HEK293 (cell line): ENCODE results near the gene ALDH3A1.

Experiments used
- CTCF ChIA-PET: fragments of 350-600 bp; formaldehyde crosslinking; extraction: SDS; loops from one replicate; lab custom pipeline; 2021; ENCODE audit warnings: antibody characterized with exemption; lab: Yijun Ruan, JAX
- POLR2A ChIA-PET: fragments of 300-600 bp; formaldehyde crosslinking; extraction: SDS; loops from one replicate; lab custom pipeline; 2020; ENCODE audit warnings: antibody characterized with exemption, inconsistent platforms; lab: Yijun Ruan, JAX
- H3K27ac ChIP-seq: fragments of 200-500 bp; sonication (Bioruptor generic); 2 replicates; pipeline ENCODE4 v1.5.1; 2014; ENCODE audit warnings: low read depth, low read length, control low read depth, inconsistent platforms; ENCODE audit errors: extremely low read depth
- H3K36me3 ChIP-seq, 2 experiments: fragments of 200-500 bp in 1 of 2; sonication (Bioruptor generic) in 1 of 2; 1 replicate in 1 of 2; 2 replicates in 1 of 2; pipeline ENCODE4 v1.5.1; 2014 to 2017; ENCODE audit warnings: inconsistent platforms in 2 of 2, low read length in 2 of 2; ENCODE audit not compliant: control insufficient read depth in 2 of 2, insufficient read depth in 1 of 2
- H3K4me1 ChIP-seq: fragments of 200-500 bp; sonication (Bioruptor generic); 2 replicates; pipeline ENCODE4 v1.5.1; 2014; ENCODE audit warnings: mild to moderate bottlenecking, low read length, inconsistent platforms; ENCODE audit not compliant: control insufficient read depth, insufficient read depth
- H3K4me3 ChIP-seq: 2 replicates; pipeline ENCODE4 v1.5.1; 2011; ENCODE audit warnings: low read depth, mild to moderate bottlenecking, control low read depth, low read length, moderate library complexity
- H3K9me3 ChIP-seq: fragments of 200-500 bp; sonication (Bioruptor generic); 2 replicates; pipeline ENCODE4 v1.5.1; 2014; ENCODE audit warnings: low read depth, low read length, inconsistent platforms; ENCODE audit not compliant: control insufficient read depth, insufficient read depth
- FEZF1 ChIP-seq: fragments of 450-650 bp; formaldehyde crosslinking; IDR thresholded peaks from 2 replicates; pipeline ENCODE4 v1.5.1; 2016; ENCODE audit warnings: missing biosample characterization, missing genetic modification characterization
- KLF10 ChIP-seq: fragments of 450-650 bp; IDR thresholded peaks from 2 replicates; pipeline ENCODE4 v1.5.1; 2018; ENCODE audit warnings: missing biosample characterization, mild to moderate bottlenecking, missing genetic modification characterization
- KLF8 ChIP-seq: fragments of 450-650 bp; formaldehyde crosslinking; IDR thresholded peaks from 2 replicates; pipeline ENCODE4 v1.5.1; 2016; ENCODE audit warnings: missing biosample characterization, missing genetic modification characterization
- SETDB1 ChIP-seq: IDR thresholded peaks from one replicate; pipeline ENCODE4 v1.6.1; 2017; ENCODE audit warnings: mild to moderate bottlenecking, low read length, moderate library complexity, mixed read lengths; ENCODE audit not compliant: insufficient read length
- SP3 ChIP-seq: fragments of 450-650 bp; formaldehyde crosslinking; IDR thresholded peaks from 2 replicates; pipeline ENCODE4 v1.5.1; 2016; ENCODE audit warnings: missing biosample characterization, missing genetic modification characterization
- SP7 ChIP-seq: fragments of 450-650 bp; formaldehyde crosslinking; IDR thresholded peaks from 2 replicates; pipeline ENCODE4 v1.5.1; 2016; ENCODE audit warnings: missing biosample characterization, missing genetic modification characterization
- ZFHX2 ChIP-seq: fragments of 450-650 bp; formaldehyde crosslinking; conservative IDR thresholded peaks from 2 replicates; pipeline ENCODE4 v1.5.1; 2016; ENCODE audit warnings: missing biosample characterization, missing genetic modification characterization
- ZFP69B ChIP-seq: fragments of 450-650 bp; formaldehyde crosslinking; IDR thresholded peaks from 2 replicates; pipeline ENCODE4 v1.5.1; 2016; ENCODE audit warnings: missing biosample characterization, missing genetic modification characterization
- ZNF140 ChIP-seq: fragments of 450-650 bp; formaldehyde crosslinking; IDR thresholded peaks from 2 replicates; pipeline ENCODE4 v1.5.1; 2016; ENCODE audit warnings: missing biosample characterization, missing genetic modification characterization
- ZNF157 ChIP-seq: fragments of 450-650 bp; formaldehyde crosslinking; IDR thresholded peaks from 2 replicates; pipeline ENCODE4 v1.5.1; 2016; ENCODE audit warnings: missing biosample characterization, missing genetic modification characterization
- ZNF175 ChIP-seq: fragments of 450-650 bp; formaldehyde crosslinking; IDR thresholded peaks from 2 replicates; pipeline ENCODE4 v1.5.1; 2016; ENCODE audit warnings: missing biosample characterization, missing genetic modification characterization
- ZNF248 ChIP-seq: fragments of 450-650 bp; formaldehyde crosslinking; IDR thresholded peaks from 2 replicates; pipeline ENCODE4 v1.5.1; 2017; ENCODE audit warnings: missing biosample characterization, missing genetic modification characterization
- ZNF335 ChIP-seq: fragments of 450-650 bp; formaldehyde crosslinking; conservative IDR thresholded peaks from 2 replicates; pipeline ENCODE4 v1.5.1; 2016; ENCODE audit warnings: missing biosample characterization, missing genetic modification characterization
- ZNF354C ChIP-seq: fragments of 450-650 bp; formaldehyde crosslinking; IDR thresholded peaks from 2 replicates; pipeline ENCODE4 v1.5.1; 2016; ENCODE audit warnings: missing biosample characterization, missing genetic modification characterization, low read depth, borderline replicate concordance
- ZNF404 ChIP-seq: fragments of 450-650 bp; formaldehyde crosslinking; IDR thresholded peaks from 2 replicates; pipeline ENCODE4 v1.5.1; 2017; ENCODE audit warnings: missing biosample characterization, missing genetic modification characterization
- ZNF48 ChIP-seq: fragments of 450-650 bp; formaldehyde crosslinking; IDR thresholded peaks from 2 replicates; pipeline ENCODE4 v1.5.1; 2016; ENCODE audit warnings: missing biosample characterization, missing genetic modification characterization
- ZNF521 ChIP-seq: fragments of 450-650 bp; formaldehyde crosslinking; IDR thresholded peaks from 2 replicates; pipeline ENCODE4 v1.5.1; 2017; ENCODE audit warnings: missing biosample characterization, mild to moderate bottlenecking, missing genetic modification characterization
- ZNF610 ChIP-seq: fragments of 450-650 bp; formaldehyde crosslinking; IDR thresholded peaks from 2 replicates; pipeline ENCODE4 v1.5.1; 2016; ENCODE audit warnings: missing biosample characterization, missing genetic modification characterization, borderline replicate concordance
- ZNF654 ChIP-seq: fragments of 450-650 bp; formaldehyde crosslinking; IDR thresholded peaks from 2 replicates; pipeline ENCODE4 v1.5.1; 2016; ENCODE audit warnings: low read depth, missing biosample characterization, missing genetic modification characterization
- ZNF747 ChIP-seq: fragments of 450-650 bp; formaldehyde crosslinking; IDR thresholded peaks from 2 replicates; pipeline ENCODE4 v1.5.1; 2016; ENCODE audit warnings: missing biosample characterization, missing genetic modification characterization
- ZSCAN30 ChIP-seq: fragments of 450-650 bp; IDR thresholded peaks from 2 replicates; pipeline ENCODE4 v1.5.1; 2018; ENCODE audit warnings: missing biosample characterization, mild to moderate bottlenecking, missing genetic modification characterization, moderate library complexity
- TF ChIP-seq, protein P1 (sequence below): fragments of 450-650 bp; formaldehyde crosslinking; IDR thresholded peaks from 2 replicates; pipeline ENCODE4 v1.5.1; 2017; ENCODE audit warnings: missing biosample characterization, missing genetic modification characterization
- TF ChIP-seq, protein P2 (sequence below): fragments of 450-650 bp; formaldehyde crosslinking; IDR thresholded peaks from 2 replicates; pipeline ENCODE4 v1.5.1; 2016; ENCODE audit warnings: missing biosample characterization, missing genetic modification characterization
- TF ChIP-seq, protein P3 (sequence below): fragments of 450-650 bp; formaldehyde crosslinking; IDR thresholded peaks from 2 replicates; pipeline ENCODE4 v1.5.1; 2016; ENCODE audit warnings: missing biosample characterization, missing genetic modification characterization
- TF ChIP-seq, protein P4 (sequence below): fragments of 450-650 bp; formaldehyde crosslinking; IDR thresholded peaks from 2 replicates; pipeline ENCODE4; 2016; ENCODE audit warnings: missing biosample characterization, missing genetic modification characterization
- TF ChIP-seq, protein P5 (sequence below): fragments of 450-650 bp; formaldehyde crosslinking; IDR thresholded peaks from 2 replicates; pipeline ENCODE4 v1.5.1; 2017; ENCODE audit warnings: missing biosample characterization, missing genetic modification characterization
- TF ChIP-seq, protein P6 (sequence below): fragments of 450-650 bp; formaldehyde crosslinking; IDR thresholded peaks from 2 replicates; pipeline ENCODE4 v1.5.1; 2016; ENCODE audit warnings: missing biosample characterization, missing genetic modification characterization

ALDH3A1 gene

DNA sequence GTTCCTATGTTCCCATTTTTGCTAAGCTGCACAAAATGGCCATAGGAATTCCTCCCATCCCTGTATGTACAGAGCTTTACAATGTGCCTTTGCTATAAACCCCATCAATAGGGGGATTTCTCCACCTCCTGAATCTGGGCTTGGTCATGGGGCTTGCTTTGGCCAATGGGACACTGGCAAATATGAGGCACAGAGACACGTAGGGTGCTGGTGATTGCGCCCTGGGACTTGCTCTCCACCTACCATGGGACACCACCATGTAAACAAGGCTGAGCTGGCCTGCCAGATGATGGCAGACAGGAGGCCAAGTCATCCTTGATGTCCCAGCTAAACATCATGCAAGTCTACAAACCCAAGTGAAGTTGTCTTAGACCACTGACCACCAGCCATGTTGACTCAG, 15.3 kb upstream of the ALDH3A1 start (continued):
- TF ChIP-seq FEZF1 (tag by site-specific recombination) (no peak), SP3 (tag by site-specific recombination) (no peak)
- TF ChIP-seq, protein P1, sequence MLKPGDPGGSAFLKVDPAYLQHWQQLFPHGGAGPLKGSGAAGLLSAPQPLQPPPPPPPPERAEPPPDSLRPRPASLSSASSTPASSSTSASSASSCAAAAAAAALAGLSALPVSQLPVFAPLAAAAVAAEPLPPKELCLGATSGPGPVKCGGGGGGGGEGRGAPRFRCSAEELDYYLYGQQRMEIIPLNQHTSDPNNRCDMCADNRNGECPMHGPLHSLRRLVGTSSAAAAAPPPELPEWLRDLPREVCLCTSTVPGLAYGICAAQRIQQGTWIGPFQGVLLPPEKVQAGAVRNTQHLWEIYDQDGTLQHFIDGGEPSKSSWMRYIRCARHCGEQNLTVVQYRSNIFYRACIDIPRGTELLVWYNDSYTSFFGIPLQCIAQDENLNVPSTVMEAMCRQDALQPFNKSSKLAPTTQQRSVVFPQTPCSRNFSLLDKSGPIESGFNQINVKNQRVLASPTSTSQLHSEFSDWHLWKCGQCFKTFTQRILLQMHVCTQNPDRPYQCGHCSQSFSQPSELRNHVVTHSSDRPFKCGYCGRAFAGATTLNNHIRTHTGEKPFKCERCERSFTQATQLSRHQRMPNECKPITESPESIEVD (tag by site-specific recombination) = no peak
- TF ChIP-seq, all 188 proteins: peak for 0

DNA sequence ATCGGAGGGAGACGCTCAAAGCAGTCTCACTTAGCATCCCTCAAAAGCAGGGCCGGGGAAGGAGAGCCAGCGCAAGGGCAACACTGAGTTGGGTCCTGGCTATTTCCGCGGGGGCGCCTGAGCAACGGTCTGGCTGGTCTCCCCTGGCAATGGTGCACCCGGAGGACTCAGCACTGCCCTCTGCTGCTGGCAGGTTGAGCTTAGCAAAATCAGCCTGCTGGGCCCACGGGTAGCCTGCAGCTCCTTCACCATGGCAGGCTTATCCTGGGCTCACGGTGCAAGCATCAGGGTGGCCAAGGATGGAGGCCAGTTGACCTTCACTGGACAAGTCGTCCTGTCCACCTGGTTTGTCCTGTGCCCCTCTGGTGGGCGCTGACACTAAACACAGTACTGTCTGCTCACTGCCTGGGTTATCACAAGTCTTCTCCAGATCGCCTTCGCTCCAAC, 14.4 kb upstream of the ALDH3A1 start:
- Histone ChIP-seq H3K4me3 (no peak overlapping the region), H3K9me3 (no peaks in the 10 kb centered on the region), H3K36me3 (no peaks in the 10 kb centered on the region), H3K27ac (no peak overlapping the region), H3K4me1 (no peaks in the 10 kb centered on the region)
- ChIA-PET POLR2A (interaction anchor here (0.7 to 2.0 kb wide), 5 partner anchors 18 to 400 kb away, joined by 3 to 9 read pairs (median 8); partner anchors contain the start of genes ALDH3A2 and B9D1), CTCF (interaction anchor here (0.6 to 10.1 kb wide), 53 partner anchors 9 to 513 kb away, joined by 3 to 173 read pairs (median 4); partner anchors contain the start of genes ALDH3A1, ALDH3A2, B9D1 and SPECC1)
- TF ChIP-seq ZNF521 (tag by site-specific recombination) = no peak
- no peak for TF ChIP-seq ZNF248 (tag by site-specific recombination)
- TF ChIP-seq SP7 (tag by site-specific recombination) = no peak
- no peak for TF ChIP-seq ZNF610
- TF ChIP-seq KLF10 (tag by site-specific recombination) = no peak
- TF ChIP-seq ZNF404 (tag by site-specific recombination) = no peak
- peak; percentile 52 for TF ChIP-seq ZNF335 (tag by site-specific recombination)
- TF ChIP-seq, protein P2, sequence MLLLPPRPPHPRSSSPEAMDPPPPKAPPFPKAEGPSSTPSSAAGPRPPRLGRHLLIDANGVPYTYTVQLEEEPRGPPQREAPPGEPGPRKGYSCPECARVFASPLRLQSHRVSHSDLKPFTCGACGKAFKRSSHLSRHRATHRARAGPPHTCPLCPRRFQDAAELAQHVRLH = no peak
- no peak for TF ChIP-seq SETDB1
- TF ChIP-seq ZNF140 (tag by site-specific recombination) = no peak
- TF ChIP-seq, protein P3, sequence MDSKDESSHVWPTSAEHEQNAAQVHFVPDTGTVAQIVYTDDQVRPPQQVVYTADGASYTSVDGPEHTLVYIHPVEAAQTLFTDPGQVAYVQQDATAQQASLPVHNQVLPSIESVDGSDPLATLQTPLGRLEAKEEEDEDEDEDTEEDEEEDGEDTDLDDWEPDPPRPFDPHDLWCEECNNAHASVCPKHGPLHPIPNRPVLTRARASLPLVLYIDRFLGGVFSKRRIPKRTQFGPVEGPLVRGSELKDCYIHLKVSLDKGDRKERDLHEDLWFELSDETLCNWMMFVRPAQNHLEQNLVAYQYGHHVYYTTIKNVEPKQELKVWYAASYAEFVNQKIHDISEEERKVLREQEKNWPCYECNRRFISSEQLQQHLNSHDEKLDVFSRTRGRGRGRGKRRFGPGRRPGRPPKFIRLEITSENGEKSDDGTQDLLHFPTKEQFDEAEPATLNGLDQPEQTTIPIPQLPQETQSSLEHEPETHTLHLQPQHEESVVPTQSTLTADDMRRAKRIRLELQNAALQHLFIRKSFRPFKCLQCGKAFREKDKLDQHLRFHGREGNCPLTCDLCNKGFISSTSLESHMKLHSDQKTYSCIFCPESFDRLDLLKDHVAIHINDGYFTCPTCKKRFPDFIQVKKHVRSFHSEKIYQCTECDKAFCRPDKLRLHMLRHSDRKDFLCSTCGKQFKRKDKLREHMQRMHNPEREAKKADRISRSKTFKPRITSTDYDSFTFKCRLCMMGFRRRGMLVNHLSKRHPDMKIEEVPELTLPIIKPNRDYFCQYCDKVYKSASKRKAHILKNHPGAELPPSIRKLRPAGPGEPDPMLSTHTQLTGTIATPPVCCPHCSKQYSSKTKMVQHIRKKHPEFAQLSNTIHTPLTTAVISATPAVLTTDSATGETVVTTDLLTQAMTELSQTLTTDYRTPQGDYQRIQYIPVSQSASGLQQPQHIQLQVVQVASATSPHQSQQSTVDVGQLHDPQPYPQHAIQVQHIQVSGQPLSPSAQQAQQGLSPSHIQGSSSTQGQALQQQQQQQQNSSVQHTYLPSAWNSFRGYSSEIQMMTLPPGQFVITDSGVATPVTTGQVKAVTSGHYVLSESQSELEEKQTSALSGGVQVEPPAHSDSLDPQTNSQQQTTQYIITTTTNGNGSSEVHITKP (tag by site-specific recombination) = peak; percentile 99
- TF ChIP-seq ZNF747 = no peak
- TF ChIP-seq, protein P1 (tag by site-specific recombination) = no peak
- TF ChIP-seq SP3 (tag by site-specific recombination) = no peak
- TF ChIP-seq ZNF654 (tag by site-specific recombination) = peak; percentile 57
- TF ChIP-seq ZFP69B (tag by site-specific recombination) = peak; percentile 88
- no peak for TF ChIP-seq ZNF48 (tag by site-specific recombination)
- TF ChIP-seq, protein P4, sequence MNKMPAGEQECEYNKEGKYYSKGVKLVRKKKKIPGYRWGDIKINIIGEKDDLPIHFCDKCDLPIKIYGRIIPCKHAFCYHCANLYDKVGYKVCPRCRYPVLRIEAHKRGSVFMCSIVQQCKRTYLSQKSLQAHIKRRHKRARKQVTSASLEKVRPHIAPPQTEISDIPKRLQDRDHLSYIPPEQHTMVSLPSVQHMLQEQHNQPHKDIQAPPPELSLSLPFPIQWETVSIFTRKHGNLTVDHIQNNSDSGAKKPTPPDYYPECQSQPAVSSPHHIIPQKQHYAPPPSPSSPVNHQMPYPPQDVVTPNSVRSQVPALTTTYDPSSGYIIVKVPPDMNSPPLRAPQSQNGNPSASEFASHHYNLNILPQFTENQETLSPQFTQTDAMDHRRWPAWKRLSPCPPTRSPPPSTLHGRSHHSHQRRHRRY (tag by site-specific recombination) = no peak
- TF ChIP-seq ZNF354C (tag by site-specific recombination) = no peak
- TF ChIP-seq, protein P5, sequence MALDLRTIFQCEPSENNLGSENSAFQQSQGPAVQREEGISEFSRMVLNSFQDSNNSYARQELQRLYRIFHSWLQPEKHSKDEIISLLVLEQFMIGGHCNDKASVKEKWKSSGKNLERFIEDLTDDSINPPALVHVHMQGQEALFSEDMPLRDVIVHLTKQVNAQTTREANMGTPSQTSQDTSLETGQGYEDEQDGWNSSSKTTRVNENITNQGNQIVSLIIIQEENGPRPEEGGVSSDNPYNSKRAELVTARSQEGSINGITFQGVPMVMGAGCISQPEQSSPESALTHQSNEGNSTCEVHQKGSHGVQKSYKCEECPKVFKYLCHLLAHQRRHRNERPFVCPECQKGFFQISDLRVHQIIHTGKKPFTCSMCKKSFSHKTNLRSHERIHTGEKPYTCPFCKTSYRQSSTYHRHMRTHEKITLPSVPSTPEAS (tag by site-specific recombination) = no peak
- peak; percentile 32 for TF ChIP-seq ZFHX2 (tag by site-specific recombination)
- no peak for TF ChIP-seq ZNF175 (tag by site-specific recombination)
- TF ChIP-seq ZNF157 (tag by site-specific recombination) = no peak
- TF ChIP-seq, protein P6, sequence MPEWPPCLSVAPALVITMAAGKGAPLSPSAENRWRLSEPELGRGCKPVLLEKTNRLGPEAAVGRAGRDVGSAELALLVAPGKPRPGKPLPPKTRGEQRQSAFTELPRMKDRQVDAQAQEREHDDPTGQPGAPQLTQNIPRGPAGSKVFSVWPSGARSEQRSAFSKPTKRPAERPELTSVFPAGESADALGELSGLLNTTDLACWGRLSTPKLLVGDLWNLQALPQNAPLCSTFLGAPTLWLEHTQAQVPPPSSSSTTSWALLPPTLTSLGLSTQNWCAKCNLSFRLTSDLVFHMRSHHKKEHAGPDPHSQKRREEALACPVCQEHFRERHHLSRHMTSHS = no peak
- no peak for TF ChIP-seq KLF8 (tag by site-specific recombination)
- TF ChIP-seq ZSCAN30 (tag by site-specific recombination) = no peak
